GM19324 (cell line): ENCODE data around the gene ELP6.

Experiments used
- ATAC-seq: cut with Tn5 transposase; IDR thresholded peaks from one replicate; pipeline ENCODE4 v1.9.1; 2021; ENCODE audit warnings: mild to moderate bottlenecking, moderate library complexity; ENCODE audit not compliant: unreplicated experiment, low FRiP score

The ELP6 gene, protein sequence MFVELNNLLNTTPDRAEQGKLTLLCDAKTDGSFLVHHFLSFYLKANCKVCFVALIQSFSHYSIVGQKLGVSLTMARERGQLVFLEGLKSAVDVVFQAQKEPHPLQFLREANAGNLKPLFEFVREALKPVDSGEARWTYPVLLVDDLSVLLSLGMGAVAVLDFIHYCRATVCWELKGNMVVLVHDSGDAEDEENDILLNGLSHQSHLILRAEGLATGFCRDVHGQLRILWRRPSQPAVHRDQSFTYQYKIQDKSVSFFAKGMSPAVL

GRCh38 chr3:47513125-47513929 is at the start of gene ELP6:
Gene ELP6, minus strand, starts transcription at chr3:47513712. Its CDS starts 122 bp downstream, at chr3:47513590.
- ATAC-seq = peak; percentile 96

GRCh38 chr3:47556351-47556750 is 42.8 kb upstream of the ELP6 start:
- ATAC-seq = no peak

DNA sequence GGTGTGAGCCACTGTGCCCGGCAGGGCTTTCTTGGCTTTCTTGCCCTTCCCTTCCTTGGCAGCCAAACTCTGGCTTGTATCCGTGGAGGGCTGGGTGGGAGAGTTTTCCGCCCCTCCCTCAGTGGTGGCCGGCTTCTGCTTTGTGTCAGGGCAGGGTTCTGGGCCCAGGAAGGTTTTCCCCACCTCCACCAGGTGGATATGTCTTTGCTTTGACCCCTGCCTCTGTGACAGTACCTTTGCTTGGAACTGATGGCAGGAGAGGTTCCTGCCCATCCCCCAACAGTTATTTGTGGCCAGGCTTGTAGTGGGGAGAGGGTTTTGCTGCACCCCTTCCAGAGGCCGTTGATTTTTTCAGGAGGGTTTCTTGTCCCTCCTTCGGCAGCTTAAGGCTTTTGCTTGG is 40.8 kb upstream of the ELP6 start:
- ATAC-seq = no peak

- ATAC-seq = no peak
Measured at GRCh38 chr3:47553407-47553806, 39.9 kb upstream of the ELP6 start.

- no peak for ATAC-seq
Measured at GRCh38 chr3:47542471-47543173, 29.1 kb upstream of the ELP6 start.

DNA sequence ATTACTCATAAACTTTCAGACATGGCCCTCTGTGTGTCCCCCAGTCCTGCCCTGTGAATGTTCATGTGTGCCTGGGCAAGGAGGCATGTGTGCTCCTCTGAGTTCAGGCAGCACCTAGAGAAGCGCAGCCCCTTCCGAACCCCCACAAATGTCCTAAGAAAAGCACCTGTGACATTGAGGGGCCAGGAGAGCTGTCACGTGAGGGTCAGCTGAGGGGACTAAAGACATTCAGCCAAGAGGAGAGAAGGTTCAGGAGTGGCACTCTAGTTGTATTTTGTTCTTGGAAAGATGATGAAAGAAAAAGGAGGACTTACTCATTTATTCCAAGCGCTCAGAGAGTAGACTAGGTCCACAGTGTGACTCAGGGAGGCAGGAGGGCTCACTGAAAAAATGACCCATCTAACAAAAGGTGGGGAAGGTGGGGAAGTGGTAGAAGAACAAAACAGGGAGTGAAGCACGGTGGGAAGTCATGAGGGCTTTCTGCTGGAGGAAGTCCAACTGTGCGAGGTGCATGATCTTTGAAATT is 28.1 kb upstream of the ELP6 start:
- ATAC-seq = no peak

DNA sequence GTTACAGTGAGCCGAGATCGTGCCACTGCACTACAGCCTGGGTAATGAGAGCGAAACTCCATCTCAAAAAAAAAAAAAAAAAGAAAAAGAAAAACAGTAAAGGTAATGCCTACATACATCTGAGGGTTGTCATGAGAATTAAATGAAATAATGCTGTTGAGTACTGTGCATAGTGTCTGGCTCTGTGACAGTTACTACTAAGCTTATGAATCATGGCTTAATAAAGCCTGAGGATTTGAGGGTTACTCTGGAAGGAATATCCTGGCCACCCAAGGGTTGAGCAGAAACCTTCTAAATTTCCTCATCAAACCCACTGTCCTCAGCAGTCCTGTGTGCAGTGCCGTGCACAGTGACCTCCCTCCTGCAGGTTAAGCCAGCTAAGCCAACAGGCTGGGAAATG is 26.8 kb upstream of the ELP6 start:
- ATAC-seq = no peak

- no peak for ATAC-seq
Measured at GRCh38 chr3:47536967-47537366, 23.5 kb upstream of the ELP6 start.

- no peak for ATAC-seq
Measured at GRCh38 chr3:47536221-47536891, 22.8 kb upstream of the ELP6 start.

- ATAC-seq = no peak
Measured at GRCh38 chr3:47533996-47534454, 20.5 kb upstream of the ELP6 start.

- no peak for ATAC-seq
Measured at GRCh38 chr3:47533481-47533880, 20.0 kb upstream of the ELP6 start.

GRCh38 chr3:47527952-47528725 is 14.6 kb upstream of the ELP6 start:
- no peak for ATAC-seq

DNA sequence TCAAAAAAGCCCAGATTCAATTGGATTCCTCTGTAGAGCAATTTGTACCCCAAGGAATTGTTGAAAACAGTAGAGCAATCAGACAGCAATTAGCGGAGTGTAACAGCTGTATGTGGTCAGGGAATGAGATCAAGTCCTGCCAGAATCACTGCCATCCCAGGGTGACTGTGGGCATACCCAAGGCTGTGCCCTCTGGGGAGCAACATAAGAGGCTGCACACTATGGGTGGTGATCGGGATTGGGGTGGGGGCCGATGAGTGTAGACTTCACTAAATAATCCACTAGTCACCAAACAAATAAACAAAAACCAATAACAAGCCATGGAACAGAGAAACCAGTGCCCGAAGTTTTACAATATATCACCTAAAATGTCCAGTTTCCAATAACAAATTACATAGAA is 12.1 kb upstream of the ELP6 start:
- no peak for ATAC-seq

GRCh38 chr3:47523310-47524073 is 10.0 kb upstream of the ELP6 start:
- no peak for ATAC-seq

DNA sequence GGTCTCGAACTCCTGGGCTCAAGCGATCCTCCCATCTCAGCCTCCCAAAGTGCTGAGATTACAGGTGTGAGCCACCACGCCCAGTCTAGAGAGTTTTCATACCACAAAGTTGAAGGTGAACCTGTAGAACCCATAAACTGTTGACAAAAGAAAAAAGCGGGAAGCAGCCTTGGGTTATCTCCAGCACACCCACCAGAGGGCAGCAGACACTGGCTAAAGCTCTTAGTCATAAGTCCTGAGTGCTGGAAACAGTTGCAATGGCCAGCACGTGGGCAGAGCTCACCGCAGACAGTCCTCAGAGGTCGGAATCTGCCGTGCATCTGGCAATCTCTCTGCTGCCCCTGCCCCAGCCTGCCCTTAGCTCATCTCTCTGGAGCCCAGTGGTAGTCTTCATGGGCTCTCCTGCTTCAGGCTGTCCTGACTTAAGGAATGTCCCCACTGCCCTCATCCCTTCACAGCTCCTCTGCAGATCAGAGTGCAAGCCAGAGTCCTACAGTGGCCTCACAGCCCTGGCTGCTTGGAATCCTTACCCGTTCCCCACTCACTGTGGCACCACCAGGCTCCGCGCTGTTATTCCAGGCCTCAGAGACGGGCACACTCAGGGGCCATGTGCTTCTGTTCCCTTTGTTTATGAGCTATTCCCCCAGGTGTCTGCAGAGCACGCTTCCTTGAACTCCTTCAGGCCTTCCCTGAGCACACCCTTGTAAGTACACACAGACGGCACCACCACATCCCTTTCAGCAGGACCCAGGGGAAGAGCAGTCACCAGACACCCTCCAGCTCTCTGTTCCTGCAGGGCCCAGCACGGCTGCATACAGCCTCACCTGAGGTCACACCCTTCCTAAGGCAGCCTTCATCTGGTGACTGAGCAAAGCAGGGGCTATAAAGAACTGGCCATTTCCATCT is 8.8 kb upstream of the ELP6 start:
- ATAC-seq = no peak

- ATAC-seq = no peak
Measured at GRCh38 chr3:47520756-47521155, 7.2 kb upstream of the ELP6 start.

DNA sequence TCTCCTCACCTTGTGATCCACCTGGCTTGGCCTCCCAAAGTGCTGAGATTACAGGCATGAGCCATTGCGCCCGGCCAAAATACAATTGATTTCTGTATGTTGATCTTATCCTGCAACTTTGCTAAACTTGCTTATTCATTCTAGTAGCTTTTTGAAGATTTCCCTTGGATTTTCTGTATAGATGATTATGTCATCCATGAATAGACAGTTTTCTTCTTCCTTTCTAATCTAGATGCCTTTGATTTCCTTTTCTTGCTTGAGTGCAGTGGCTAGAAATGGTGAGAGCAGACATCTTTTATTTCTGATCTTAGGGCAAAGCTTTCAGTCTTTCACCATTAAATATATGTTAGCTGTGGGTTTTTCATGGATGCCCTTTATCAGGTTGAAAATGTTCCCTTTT is 4.4 kb upstream of the ELP6 start:
- ATAC-seq = no peak

DNA sequence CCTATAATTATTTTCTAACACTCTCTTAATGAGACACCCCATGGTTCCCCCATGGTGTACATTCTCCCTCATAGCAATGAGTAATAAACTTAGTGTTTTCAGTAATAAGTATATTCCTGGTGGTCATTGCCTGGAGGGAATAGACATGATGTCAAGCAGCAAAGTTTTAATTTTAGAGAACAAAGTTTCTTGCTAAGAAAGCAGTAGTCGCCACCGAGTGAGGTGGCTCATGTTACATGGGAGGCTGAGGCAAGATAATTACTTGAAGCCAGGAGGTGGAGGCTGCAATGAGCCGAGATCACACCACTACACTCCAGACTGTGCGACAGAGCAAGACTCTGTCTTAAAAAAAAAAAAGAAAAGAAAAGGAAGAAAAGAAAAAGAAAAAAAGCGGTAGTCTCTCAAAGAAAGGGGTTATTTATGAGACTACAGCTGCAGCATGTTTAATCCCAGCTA is 2.4 kb upstream of the ELP6 start:
- no peak for ATAC-seq
